GM18507 (cell line): Measurements from ENCODE around the gene RBM6.

Experiments
- DNase-seq: peaks from one replicate; pipeline ENCODE4 v3.0.0; 2011; ENCODE audit warnings: low read depth; ENCODE audit not compliant: insufficient read length; ENCODE audit errors: extremely low spot score
- FAIRE-seq: peaks from 2 replicates; lab custom pipeline; 2011; peaks lifted over from hg19 to GRCh38; lab: Jason Lieb, UNC

The RBM6 gene

DNA sequence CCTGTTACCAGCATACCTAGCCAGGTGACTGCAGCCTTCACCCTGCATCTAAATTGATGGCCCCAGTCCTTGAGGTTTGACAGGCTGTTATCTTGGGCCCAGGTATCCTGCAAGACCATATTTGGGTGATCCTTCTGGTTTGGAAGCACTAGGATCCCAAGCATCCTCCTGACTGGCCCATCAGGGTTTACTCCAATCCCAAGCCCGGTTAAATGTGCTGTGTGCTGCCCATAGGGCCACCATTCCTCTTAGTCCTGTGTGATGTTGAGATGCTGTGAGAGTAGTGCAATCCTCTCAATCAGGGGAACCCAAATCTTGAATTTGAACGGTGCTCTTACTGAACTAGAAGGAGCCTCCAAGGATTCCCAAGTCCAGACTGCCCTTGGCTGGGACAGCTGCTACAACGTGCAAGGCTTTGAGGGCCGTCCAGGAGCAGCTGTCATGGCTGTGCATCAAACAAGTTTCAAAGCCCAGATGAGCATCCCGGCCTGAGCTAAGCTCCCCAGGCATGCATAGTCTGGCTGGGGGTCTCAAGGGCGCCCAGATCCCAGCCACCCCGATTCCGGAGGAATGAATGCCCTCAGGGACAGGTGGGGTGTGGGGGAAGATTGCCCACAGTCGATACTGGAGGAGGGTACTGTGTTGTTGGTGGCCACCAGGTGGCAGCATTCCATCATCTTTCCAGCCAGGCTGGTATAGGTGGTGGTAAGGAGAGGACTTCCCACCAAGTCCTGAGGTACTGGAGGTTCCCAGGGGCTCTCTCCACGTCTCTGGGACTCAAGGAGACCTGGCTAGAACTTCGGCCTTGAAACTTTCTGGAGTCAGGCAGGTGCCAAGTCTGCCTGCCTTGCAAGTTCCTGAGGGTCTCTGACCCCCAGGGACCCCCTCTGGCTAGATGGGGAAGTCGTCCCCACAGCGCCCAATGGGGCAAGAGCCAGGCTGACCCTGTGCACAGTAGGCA, 181.4 kb downstream of the RBM6 start:
- FAIRE-seq (peak; percentile 82), DNase-seq (peak; percentile 65)

DNA sequence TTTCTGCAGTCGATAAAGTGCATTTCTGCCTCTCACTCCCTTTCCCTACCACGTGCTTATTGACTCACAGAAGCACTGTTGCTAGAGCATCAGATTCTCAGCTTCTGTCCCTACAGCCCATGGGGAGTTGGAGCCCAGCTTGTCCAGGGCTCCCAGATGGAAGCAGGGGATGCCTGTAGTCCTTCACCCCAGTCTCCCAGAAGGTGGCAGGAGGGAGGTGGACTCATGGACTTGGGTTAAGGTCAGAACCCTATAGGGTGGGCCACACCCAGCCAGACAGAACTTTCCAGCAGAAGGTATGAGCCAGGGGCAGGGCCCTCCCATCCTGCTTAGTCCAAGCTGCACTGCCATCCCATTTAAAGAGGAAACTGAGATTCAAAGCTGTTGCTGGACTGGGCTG, 182.1 kb downstream of the RBM6 start:
- DNase-seq (no peak), FAIRE-seq (no peak)

DNA sequence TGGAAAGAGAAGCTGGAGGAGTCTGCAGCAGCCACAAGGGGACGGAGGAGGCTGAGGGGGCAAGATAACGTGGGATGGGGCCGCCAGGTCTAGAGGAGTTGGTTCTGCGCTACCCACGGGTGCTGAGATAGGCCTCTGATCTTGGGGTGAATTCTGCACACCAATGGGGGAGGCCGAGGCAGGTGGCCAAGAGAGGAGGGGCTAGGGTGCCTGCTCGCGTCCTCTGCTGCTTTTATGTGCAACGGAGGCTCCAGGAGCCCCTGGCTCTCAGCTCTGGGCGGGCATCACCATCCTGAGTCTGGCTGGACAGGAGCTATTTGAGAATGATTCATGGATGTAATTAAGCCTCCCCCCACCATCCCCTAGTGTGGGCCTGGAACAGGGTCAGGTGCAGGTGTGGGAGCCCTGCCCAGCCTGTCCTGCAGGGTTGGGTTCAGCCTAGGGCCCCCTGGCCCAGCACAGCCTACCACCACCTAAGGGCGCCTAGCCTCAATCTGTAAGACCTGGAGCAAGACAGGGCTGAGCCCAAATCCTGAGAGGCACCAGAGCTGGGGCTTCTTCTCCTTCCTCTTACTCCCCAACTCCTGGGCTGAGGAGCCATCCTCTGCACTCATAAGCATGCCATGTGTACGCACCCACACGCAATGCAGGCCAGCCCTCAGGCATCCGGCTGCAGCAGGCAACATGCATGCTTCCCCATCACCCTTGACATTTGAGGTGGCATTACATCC, 182.9 kb downstream of the RBM6 start:
- DNase-seq = no peak
- FAIRE-seq = no peak

DNA sequence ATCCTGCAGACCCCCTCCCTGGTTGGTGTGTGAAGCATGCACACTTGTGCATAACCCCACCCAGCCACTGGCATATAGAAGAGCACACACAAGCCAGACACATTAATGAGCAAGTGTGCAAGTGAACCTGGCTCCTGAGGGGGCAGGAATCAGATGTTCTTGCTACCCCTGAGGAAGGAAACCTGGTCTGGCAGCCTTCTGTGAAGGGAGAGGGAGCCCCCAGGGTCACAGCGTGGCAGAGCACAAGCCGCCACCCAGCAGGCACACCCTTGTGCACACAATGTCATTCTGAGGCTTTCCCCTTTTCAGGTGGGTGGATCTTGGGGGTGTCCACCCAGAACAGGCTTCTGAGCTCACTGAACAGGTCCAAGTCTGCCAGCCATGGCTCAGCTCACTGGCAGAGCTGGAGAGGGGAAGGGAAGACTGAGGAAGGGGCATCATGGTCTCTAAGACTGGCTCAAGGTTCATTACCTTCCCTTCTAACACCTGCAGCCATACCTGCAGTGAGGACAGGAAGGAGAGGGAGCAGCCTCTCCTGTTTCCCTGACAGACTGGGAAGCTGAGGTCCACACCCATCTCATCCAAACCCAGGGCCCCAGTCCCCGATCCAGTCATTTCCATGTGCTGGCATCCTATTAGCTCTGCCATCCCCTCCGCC, 183.6 kb downstream of the RBM6 start:
- FAIRE-seq (no peak), DNase-seq (no peak)

DNA sequence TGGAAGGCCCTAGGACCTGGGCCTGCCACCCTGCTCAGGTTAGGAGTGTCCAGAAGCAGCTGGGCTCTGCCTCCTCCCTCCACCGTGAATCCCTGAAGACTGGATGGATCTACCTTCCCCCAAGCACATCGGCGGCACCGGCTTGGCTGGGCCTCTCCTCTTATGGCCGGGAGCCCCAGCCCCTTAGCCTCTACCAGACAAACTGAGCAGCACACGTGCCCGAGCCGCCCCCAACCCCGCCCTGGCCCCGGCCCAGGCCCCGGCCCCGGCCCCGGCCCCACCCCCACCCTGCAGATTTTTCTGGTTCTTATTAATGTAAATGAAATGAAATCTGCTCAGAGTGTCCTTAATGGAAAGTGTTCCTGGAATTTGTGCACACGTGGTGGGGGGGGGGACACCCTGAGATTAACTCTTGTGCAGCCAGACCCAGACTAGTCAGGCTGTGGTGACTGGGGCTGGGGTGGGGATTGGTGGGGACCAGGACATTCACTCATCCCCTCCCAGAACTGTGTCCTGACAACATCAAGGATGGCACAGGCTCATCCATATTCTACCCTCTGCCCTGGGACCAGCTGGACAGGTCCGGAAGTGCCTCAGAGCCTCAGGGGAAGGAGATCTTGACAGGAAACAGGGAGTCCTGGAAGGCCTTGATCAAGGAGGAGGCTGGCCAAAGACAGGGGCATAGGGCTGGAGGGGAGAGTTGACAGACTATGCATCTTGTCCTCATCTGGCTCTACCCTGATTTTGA, 184.3 kb downstream of the RBM6 start:
- no peak for DNase-seq
- no peak for FAIRE-seq

DNA sequence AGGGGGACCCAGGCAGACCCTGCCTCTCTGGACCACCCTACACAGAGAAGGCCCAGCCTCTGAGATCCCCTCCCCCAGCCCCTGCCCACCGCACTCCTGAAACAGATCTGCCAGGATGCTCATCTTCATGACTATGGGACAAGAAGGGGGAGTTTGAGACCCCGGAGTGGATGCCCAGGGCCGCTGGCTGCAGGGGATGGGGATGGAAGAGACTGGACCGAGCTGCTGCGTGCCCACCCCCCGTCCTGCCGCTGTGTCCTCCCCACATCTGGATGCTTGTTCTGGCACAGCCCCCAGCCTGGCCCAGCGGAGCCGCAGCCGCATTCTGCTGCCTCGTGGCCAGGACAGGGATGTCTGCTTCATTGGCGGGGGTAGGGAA, 184.8 kb downstream of the RBM6 start:
- no peak for DNase-seq
- FAIRE-seq = no peak

DNA sequence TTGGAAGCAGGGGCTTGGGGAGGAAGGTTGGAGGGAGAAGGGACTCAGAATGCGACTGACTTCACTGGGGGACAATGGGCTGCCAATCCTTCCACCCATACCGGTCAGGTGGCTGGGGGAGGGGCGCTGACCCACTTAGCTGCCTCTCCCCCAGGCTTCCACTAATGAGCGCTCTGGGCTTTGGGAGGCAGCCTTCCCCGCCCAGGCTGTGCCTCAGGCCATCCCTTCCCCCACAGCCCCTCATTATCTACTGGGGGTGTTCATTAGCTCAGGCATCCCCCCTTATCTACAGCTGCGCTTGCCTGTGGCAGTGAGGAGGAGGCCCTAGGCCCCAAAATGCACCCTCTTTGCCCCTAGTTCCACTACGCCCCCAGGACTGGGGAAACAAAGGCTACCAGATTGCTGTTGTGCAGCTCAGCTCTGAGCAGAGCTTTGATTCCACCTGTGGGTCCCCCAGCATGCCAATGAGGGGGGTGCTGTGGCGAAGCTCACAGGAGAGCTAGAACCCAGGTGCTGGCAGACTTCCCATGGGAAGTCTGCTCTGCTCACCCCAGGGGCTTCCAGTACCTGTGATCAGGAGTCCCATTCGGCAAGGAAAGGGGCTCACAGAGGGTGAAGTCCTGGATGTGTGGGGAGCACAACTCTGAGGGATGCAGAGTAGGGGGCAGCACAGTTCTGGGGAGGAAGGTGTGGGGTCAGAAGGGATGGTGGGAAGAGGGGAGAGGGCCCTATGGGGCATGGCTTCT, 185.8 kb downstream of the RBM6 start:
- FAIRE-seq (no peak), DNase-seq (no peak)

DNA sequence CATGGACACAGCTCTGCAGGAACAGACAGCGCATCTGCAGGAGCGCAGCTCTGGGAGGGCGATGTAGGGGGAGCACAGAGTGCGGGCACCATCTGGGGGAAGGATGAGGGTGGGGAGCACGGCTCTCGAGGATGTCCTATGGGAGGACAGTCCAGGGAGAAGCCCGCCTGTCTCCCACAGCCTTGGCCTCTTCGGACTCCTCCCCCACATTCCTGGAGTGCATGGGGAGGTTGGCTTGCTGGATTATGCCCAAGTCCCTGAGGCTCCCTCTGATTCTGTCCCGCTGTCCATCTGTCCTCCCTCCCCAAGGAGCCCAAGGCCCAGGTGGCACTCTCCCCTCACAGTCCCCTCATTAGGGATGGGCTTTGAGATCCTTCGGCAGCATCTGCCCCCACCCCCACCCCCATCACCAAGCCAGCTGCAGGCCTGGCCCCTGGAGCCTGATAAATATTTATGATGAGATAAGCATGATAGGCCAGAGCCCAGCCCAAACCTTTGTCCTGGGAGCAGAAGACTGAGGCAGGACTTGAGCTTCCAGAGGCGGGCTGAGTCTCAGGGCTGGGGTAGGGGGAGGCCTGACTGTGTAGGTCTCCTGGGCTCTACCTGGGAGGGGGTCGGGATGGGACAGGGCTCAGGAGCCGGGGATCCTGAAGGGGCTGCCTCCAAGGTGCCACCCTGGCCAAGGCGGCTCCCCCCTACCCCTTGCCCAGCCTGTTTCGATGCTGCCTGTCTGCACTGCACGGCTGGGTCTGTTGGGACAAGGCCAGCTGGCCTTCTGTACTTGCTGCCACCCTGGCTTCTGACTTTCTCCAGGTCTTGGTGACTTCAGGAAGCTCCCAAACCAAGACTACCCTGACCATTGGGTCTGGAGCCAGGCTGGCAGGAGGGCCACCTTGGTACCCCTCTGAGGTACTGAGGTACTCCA, 186.6 kb downstream of the RBM6 start:
- no peak for FAIRE-seq

More for the DNA sequence above, 186.6 kb downstream of the RBM6 start:
- no peak for DNase-seq
